OCI-LY1 (cell line): Measurements from ENCODE around the gene CACNA1D.

Experiments used
- H2AFZ ChIP-seq: fragments of 200-600 bp; sonication (generic), shearing (Covaris generic); 2 replicates; pipeline ENCODE4 v1.6.0; 2014; ENCODE audit warnings: antibody characterized with exemption, mild to moderate bottlenecking, low read length
- H3F3A ChIP-seq: fragments of 200-600 bp; sonication (generic), shearing (Covaris generic); 2 replicates; pipeline ENCODE4 v1.6.0; 2014; ENCODE audit warnings: mild to moderate bottlenecking, antibody characterized with exemption, low read length, moderate library complexity; ENCODE audit not compliant: insufficient read depth
- H3K27ac ChIP-seq: fragments of 200-600 bp; sonication (generic); 2 replicates; pipeline ENCODE4 v1.5.1; 2014; ENCODE audit warnings: low read length, mixed run types, mild to moderate bottlenecking, low read depth; ENCODE audit not compliant: poor library complexity, severe bottlenecking
- H3K27me3 ChIP-seq: fragments of 200-600 bp; sonication (generic); 2 replicates; pipeline ENCODE4 v1.6.0; 2014; ENCODE audit warnings: antibody characterized with exemption, mild to moderate bottlenecking, low read length, moderate library complexity; ENCODE audit not compliant: insufficient read depth
- H3K36me3 ChIP-seq: fragments of 200-600 bp; sonication (generic); 2 replicates; pipeline ENCODE4 v1.6.1; 2014; ENCODE audit warnings: mild to moderate bottlenecking, antibody characterized with exemption, low read length, moderate library complexity, mixed read lengths; ENCODE audit not compliant: insufficient read depth
- H3K4me1 ChIP-seq: fragments of 200-600 bp; sonication (generic); 2 replicates; pipeline ENCODE4 v1.5.1; 2014; ENCODE audit warnings: mild to moderate bottlenecking, low read length, moderate library complexity; ENCODE audit not compliant: insufficient read depth, severe bottlenecking
- H3K4me2 ChIP-seq: fragments of 200-600 bp; sonication (generic), shearing (Covaris generic); 2 replicates; pipeline ENCODE4 v1.6.1; 2014; ENCODE audit warnings: low read length
- H3K4me3 ChIP-seq: fragments of 200-600 bp; sonication (generic); 2 replicates; pipeline ENCODE4 v1.5.1; 2014; ENCODE audit warnings: low read length, low read depth, mild to moderate bottlenecking, mixed read lengths; ENCODE audit not compliant: poor library complexity, severe bottlenecking
- H3K79me2 ChIP-seq: fragments of 200-600 bp; shearing (Covaris generic); 2 replicates; pipeline ENCODE4 v1.6.1; 2016; ENCODE audit warnings: mixed run types, low read length, mixed read lengths; ENCODE audit not compliant: insufficient read depth
- H3K9ac ChIP-seq: fragments of 200-600 bp; sonication (generic), shearing (Covaris generic); 2 replicates; pipeline ENCODE4 v1.6.1; 2014; ENCODE audit warnings: mild to moderate bottlenecking, low read length, mixed read lengths
- H3K9me2 ChIP-seq: fragments of 200-600 bp; sonication (generic), shearing (Covaris generic); 2 replicates; pipeline ENCODE4 v1.6.1; 2014; ENCODE audit warnings: low read depth, mild to moderate bottlenecking, low read length, mixed read lengths
- H3K9me3 ChIP-seq: fragments of 200-600 bp; shearing (Covaris generic); 2 replicates; pipeline ENCODE4 v1.6.1; 2014; ENCODE audit warnings: low read length, mixed read lengths
- H4K20me1 ChIP-seq: fragments of 200-600 bp; sonication (generic), shearing (Covaris generic); 2 replicates; pipeline ENCODE4 v1.6.0; 2016; ENCODE audit warnings: mild to moderate bottlenecking, low read length; ENCODE audit not compliant: insufficient read depth
- EZH2 ChIP-seq: fragments of 200-600 bp; sonication (generic), shearing (Covaris generic); IDR thresholded peaks from 2 replicates; pipeline ENCODE4 v1.8.0; 2017; ENCODE audit warnings: borderline replicate concordance, mixed run types, mild to moderate bottlenecking, antibody characterized with exemption, low read length, moderate library complexity, mixed read lengths
- TF ChIP-seq, protein P1 (sequence below): fragments of 200-600 bp; sonication (generic), shearing (Covaris generic); IDR thresholded peaks from 2 replicates; pipeline ENCODE4 v1.5.1; 2017; ENCODE audit warnings: mild to moderate bottlenecking, antibody characterized with exemption, low read length, moderate library complexity, mixed read lengths

The CACNA1D gene

DNA sequence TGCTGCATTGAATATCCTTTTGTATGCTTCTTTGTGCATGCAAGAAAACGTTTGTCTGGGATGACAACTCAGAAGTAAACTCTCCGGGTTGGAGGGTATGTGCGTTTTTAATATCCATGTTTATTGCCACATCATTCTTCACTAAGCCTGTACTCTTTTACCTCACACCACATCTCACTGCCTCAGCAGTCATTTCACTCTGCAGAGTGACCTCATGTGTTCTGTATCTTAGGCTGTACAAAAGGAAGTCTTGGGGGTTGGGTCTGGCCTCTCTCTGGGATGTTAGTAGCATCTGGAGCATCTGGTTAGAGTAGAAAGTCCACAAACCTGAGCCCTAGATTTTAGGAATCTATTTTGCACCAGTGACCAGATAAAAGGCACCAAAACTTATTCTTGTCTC is 16.1 kb downstream of the CACNA1D start:
- Histone ChIP-seq H3K27me3 (peaks cover 12% of the 10 kb centered on the region; the same call in 1 of the 2 replicates), H3K27ac (no peak overlapping the region)
- TF ChIP-seq, protein P1, sequence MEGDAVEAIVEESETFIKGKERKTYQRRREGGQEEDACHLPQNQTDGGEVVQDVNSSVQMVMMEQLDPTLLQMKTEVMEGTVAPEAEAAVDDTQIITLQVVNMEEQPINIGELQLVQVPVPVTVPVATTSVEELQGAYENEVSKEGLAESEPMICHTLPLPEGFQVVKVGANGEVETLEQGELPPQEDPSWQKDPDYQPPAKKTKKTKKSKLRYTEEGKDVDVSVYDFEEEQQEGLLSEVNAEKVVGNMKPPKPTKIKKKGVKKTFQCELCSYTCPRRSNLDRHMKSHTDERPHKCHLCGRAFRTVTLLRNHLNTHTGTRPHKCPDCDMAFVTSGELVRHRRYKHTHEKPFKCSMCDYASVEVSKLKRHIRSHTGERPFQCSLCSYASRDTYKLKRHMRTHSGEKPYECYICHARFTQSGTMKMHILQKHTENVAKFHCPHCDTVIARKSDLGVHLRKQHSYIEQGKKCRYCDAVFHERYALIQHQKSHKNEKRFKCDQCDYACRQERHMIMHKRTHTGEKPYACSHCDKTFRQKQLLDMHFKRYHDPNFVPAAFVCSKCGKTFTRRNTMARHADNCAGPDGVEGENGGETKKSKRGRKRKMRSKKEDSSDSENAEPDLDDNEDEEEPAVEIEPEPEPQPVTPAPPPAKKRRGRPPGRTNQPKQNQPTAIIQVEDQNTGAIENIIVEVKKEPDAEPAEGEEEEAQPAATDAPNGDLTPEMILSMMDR: no peak
- TF ChIP-seq EZH2: no peak

DNA sequence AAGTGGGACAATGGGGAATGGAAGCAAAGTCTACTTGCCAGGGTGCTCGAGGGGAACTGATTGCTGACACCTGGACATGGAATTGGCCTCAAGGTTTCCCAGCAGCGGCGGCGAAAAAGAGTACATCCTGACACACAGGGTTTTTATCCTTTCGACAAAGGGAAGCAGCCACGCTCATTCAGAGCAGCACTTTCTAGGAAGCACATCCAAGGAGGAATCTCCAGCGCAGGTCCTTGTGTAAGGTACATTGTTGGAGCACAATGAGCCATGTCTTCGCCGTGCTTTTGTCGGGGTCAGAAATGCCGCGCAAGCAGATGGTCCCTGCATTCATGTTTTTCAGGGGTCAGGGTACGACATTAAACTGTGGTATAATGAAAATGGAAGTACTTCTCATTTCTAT is 16.8 kb downstream of the CACNA1D start:
- Histone ChIP-seq H3K4me2 (no peak overlapping the region), H3K27me3 (peaks cover 12% of the 10 kb centered on the region; the same call in 1 of the 2 replicates), H3K9me3 (no peaks in the 10 kb centered on the region), H3F3A (no peaks in the 10 kb centered on the region), H3K36me3 (no peaks in the 10 kb centered on the region), H3K4me1 (no peaks in the 10 kb centered on the region), H3K27ac (no peak overlapping the region), H3K4me3 (no peak overlapping the region), H3K9ac (no peak overlapping the region), H2AFZ (no peak overlapping the region), H4K20me1 (no peaks in the 10 kb centered on the region), H3K79me2 (no peaks in the 10 kb centered on the region), H3K9me2 (no peaks in the 10 kb centered on the region)
- TF ChIP-seq EZH2: no peak
- TF ChIP-seq, protein P1: no peak

More for the DNA sequence above, 16.1 kb downstream of the CACNA1D start:
- H3K4me2 ChIP-seq: no peak overlapping the region
- no peak overlapping the region for H3K9ac ChIP-seq
- no peaks in the 10 kb centered on the region for H3K4me1 ChIP-seq
- no peak overlapping the region for H3K4me3 ChIP-seq
- H3K9me2 ChIP-seq: no peaks in the 10 kb centered on the region
- no peaks in the 10 kb centered on the region for H3K9me3 ChIP-seq
- H2AFZ ChIP-seq: no peak overlapping the region
- no peaks in the 10 kb centered on the region for H3K36me3 ChIP-seq
- no peaks in the 10 kb centered on the region for H4K20me1 ChIP-seq
- no peaks in the 10 kb centered on the region for H3F3A ChIP-seq
- no peaks in the 10 kb centered on the region for H3K79me2 ChIP-seq

DNA sequence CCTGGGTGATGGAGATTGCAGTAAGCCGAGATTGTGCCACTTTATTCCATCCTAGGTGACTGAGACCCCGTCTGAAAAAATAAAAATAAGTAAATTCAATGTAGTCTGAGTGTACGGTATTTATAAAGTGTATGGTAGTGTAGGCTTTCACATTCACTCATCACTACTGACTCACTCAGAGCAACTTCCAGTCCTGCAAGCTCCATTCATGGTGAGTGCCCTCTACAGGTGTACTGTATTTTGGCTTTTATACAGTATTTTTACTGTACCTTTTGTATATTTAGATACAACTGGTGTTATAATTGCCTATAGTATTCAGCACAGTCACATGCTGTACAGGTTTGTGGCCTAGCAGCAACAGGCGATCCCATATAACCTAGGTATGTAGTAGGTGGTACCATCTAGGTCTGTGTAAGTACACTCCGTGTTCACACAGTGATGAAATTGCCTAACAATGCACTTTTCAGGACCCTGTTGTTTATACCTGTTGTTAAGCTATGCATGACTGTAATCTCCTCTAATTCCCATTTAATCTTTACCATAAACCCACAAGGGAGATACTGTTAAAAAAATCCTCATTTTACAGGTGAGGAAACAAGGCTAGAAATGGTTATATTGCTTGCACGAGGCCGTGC is 19.3 kb downstream of the CACNA1D start:
- Histone ChIP-seq H3K4me1 (no peaks in the 10 kb centered on the region), H3K9ac (no peak overlapping the region), H3K79me2 (no peaks in the 10 kb centered on the region), H3K4me3 (no peak overlapping the region), H2AFZ (no peak overlapping the region), H3K27ac (no peak overlapping the region), H3K4me2 (no peak overlapping the region), H4K20me1 (no peaks in the 10 kb centered on the region), H3K36me3 (no peaks in the 10 kb centered on the region), H3F3A (no peaks in the 10 kb centered on the region), H3K27me3 (peaks cover 12% of the 10 kb centered on the region; the same call in 1 of the 2 replicates), H3K9me2 (no peaks in the 10 kb centered on the region), H3K9me3 (no peaks in the 10 kb centered on the region)
- no peak for TF ChIP-seq EZH2
- TF ChIP-seq, protein P1: peak; percentile 48; the same call in 1 of the 2 replicates
